Measurements from ENCODE around the gene ZNF316.

ZNF316 gene

DNA sequence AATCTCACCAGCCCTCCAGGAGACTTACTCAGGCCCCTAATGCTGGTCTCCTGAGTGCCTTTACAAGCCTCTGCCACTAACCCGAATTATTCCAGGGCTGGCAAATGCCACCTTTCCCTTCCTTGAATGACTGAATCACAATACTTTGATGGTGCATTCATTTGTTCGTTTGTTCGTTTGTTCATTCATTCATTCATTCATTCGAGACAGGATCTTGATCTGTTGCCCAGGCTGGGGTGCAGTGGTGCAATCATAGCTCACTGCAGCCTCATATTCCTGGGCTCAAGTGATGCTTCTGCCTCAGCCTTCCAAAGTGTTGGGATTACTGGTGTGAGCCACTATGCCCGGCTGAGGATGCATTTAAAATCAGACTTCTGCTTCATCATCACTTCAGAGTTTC is 63.7 kb downstream of the ZNF316 start:
- no peak overlapping the region for H3K4me3 ChIP-seq (ENCODE audit: control insufficient read depth in 1 of 7, extremely low read depth in 1 of 7, insufficient read depth in 4 of 7, low read depth in 2 of 7, low read length in 6 of 7)
- peaks cover 2 to 8% (median 7%) of the 10 kb centered on the region in 4 experiments for H3K4me1 ChIP-seq (ENCODE audit: control extremely low read depth in 1 of 4, control insufficient read depth in 4 of 4, insufficient read depth in 4 of 4, low read length in 3 of 4)
- H3K36me3 ChIP-seq (ENCODE audit: control insufficient read depth in 4 of 4, insufficient read depth in 4 of 4, low read length in 3 of 4): peaks cover 58 to 84% (median 79%) of the 10 kb centered on the region in 4 experiments
- CTCF ChIA-PET: interaction anchor here (0.7 to 1.3 kb wide), 3 partner anchors 8 to 18 kb away, joined by 3 to 4 read pairs (median 4); no protein-coding TSS in a partner anchor
- H3K9me3 ChIP-seq (ENCODE audit: control extremely low read depth in 1 of 5, control insufficient read depth in 4 of 5, insufficient read depth in 2 of 5, low read depth in 1 of 5, low read length in 4 of 5): peaks cover 12 to 75% (median 62%) of the 10 kb centered on the region in 5 experiments
- POLR2A ChIA-PET: no interaction called here
- no peaks in the 10 kb centered on the region for H3K27me3 ChIP-seq (replicated peaks in 2 of 5; ENCODE audit: control insufficient read depth in 4 of 5, insufficient read depth in 5 of 5, low read length in 4 of 5)
- 100% methylated on average over 5 of the region's 5 CpGs for WGBS (ENCODE audit: insufficient coverage)
- no peak for DNase-seq
- no peak overlapping the region for H3K27ac ChIP-seq (ENCODE audit: insufficient read depth in 1 of 2, low read depth in 1 of 2, low read length in 2 of 2, poor library complexity in 1 of 2, severe bottlenecking in 2 of 2)

DNA sequence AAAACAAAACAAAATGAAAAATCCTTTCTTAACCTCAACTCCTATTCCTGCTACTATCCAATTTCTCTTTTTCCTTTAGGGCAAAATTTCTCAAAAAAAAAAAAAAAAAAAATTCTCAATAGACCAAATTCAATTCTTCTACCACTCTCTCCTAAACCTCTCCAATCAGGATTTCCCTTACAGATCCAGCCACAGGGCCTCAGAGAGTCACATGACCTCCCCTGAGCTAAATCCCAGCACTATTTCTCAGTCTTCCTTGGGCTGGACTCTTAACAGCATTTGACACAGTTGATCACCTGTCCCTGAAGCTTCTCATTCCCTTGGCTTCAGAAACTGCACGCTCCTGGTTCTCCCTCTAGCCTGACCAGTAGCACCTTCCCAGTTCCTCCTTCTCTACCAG is 64.7 kb downstream of the ZNF316 start:
- no peaks in the 10 kb centered on the region for H3K27me3 ChIP-seq (replicated peaks in 2 of 5; ENCODE audit: control insufficient read depth in 4 of 5, insufficient read depth in 5 of 5, low read length in 4 of 5)
- 86% methylated on average over 1 of the region's 1 CpG for WGBS (ENCODE audit: insufficient coverage)
- DNase-seq: no peak
- peaks cover 48 to 73% (median 69%) of the 10 kb centered on the region in 4 experiments for H3K36me3 ChIP-seq (ENCODE audit: control insufficient read depth in 4 of 4, insufficient read depth in 4 of 4, low read length in 3 of 4)
- H3K4me3 ChIP-seq (ENCODE audit: control insufficient read depth in 1 of 7, extremely low read depth in 1 of 7, insufficient read depth in 4 of 7, low read depth in 2 of 7, low read length in 6 of 7): no peak overlapping the region
- ChIA-PET CTCF (no interaction called here), POLR2A (interaction anchor here (0.6 kb wide), 1 partner anchor 1271 kb away, joined by 4 read pairs; no protein-coding TSS in a partner anchor)
- H3K27ac ChIP-seq (ENCODE audit: insufficient read depth in 1 of 2, low read depth in 1 of 2, low read length in 2 of 2, poor library complexity in 1 of 2, severe bottlenecking in 2 of 2): no peak overlapping the region
- H3K4me1 ChIP-seq (ENCODE audit: control extremely low read depth in 1 of 4, control insufficient read depth in 4 of 4, insufficient read depth in 4 of 4, low read length in 3 of 4): peaks cover 2 to 13% (median 13%) of the 10 kb centered on the region in 4 experiments
- H3K9me3 ChIP-seq (ENCODE audit: control extremely low read depth in 1 of 5, control insufficient read depth in 4 of 5, insufficient read depth in 2 of 5, low read depth in 1 of 5, low read length in 4 of 5): peaks cover 9 to 65% (median 55%) of the 10 kb centered on the region in 5 experiments
